D341Med (cell line): ENCODE results near the gene KIF4B.
"Not testable (repeated sequence)": the region's sequence is repeated elsewhere in the genome, so short reads cannot be mapped to it uniquely, and the experiment has no call there.

Source experiments
- DNase-seq: peaks from one replicate; pipeline ENCODE4 v3.0.0; 2012; ENCODE audit warnings: low spot score

KIF4B gene

GRCh38 chr5:155010881-155011280, 2.7 kb upstream of the KIF4B start:
- no peak for DNase-seq

DNA sequence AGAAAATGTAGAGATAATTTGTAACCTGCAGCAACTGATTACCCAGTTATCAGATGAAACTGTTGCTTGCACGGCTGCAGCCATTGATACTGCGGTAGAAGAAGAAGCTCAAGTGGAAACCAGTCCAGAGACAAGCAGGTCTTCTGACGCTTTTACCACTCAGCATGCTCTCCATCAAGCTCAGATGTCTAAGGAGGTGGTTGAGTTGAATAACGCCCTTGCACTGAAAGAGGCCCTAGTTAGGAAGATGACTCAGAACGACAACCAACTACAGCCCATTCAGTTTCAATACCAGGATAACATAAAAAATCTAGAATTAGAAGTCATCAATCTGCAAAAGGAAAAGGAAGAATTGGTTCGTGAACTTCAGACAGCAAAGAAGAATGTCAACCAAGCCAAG, 1.7 kb downstream of the KIF4B start:
- DNase-seq = no peak

DNA sequence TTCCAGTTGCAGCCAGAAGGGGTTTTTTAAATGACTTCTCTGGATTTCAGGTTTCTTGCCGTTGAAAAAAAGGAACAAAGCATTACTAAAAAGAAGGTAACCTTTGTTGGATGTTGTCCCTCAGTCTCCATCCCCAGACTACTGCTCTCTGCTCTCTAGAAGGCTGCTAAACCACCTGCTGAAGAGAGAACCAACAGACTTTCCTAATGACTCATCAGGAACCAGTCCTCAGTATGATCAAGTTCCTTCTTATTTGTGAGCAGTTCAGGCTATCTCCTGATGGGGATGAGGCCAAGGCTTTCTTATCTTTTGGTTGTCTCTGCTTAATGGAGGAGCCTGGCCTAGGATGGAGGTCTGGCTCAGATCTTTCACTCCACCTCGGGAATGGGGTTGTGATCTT, 4.1 kb downstream of the KIF4B start:
- DNase-seq = no peak

DNA sequence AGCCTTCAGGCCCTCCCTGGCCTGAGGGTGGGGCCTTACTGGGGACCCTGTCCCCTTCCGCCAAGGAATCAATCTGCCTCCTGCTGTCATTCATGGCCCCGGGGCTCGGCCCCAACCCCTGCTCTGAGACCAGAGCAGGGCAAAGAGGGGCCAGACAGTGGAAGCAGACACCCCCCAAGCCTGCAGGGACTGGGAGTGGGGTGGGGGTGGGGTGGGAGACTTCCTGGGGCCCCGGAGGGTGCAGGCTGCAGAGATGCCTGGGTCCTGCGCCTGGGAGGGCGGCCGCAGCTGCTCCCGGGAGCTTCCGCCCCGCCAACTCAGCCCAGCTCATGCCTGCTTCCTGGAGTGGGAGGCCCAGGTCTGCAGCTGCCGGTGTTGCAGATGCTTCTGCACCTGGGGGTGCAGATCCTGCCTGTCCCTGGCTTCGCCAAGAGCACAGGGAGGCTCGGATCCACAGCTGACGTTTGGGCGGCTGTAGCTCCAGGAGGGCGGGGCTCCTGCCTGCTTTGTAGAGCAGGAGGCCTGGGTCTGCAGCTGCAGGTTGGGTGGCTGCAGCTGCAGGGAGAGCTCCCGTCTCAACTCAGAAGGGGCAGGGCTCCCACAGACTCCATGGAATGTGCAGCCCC, 6.2 kb downstream of the KIF4B start:
- no peak for DNase-seq

GRCh38 chr5:155021842-155022241, 8.3 kb downstream of the KIF4B start:
- no peak for DNase-seq

DNA sequence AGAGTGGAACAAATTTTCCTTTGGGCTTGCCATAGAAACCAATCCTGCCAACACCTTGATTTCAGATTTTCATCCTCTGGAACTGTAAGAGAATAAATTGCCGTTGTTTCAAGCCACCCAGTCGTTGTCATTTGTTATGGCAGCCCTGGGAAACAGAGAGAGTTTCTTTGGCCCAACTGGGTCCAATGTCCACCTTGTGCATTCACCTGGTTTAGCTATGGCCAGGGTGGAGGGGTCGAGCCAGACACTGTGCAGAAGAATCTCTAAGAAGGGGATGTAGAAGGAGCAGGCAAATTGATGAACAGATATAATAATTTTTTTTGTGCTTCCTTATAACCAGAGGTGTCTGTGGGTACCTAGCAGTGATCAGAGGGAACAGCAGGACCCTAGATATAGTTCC, 9.8 kb downstream of the KIF4B start:
- DNase-seq = no peak

DNA sequence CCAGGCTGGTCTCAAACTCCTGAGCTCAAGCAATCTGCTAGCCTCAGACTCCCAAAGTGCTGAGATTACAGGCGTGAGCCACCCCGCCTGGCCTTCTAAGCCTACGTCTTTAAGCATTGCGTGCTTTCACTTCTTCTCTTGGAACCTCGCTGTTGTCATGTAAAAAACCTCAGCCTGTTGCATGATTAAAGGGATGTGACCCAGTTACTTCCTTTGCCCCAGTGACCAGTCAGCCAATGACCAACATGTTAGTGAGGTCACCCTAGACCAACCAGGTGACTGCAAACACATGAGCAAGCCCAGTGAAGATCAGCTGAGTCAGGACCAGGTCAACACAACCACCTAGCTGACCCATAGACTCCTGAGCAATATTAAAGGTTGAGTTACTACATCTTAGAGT, 10.5 kb downstream of the KIF4B start:
- DNase-seq = no peak

DNA sequence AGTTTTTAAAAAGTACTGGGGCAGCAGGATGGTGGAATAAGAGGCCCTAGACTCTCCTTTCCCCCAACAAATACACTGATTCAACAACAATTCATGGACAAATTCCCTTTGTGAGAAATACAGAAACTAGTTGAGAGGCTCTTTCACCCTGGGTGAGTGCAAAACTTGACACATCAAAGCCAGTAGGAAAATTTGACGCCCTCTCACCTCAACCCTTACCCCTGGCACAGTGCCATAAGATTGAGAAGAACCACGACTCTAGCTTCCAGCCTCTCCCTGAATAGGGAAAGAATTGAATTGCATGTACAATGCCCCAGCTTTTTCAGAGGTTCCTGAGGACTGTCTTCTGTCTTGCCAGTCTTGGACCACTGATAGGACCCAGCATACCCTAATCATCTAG, 12.3 kb downstream of the KIF4B start:
- no peak for DNase-seq

- no peak for DNase-seq
Observed at GRCh38 chr5:155027993-155028629, 14.6 kb downstream of the KIF4B start.

DNA sequence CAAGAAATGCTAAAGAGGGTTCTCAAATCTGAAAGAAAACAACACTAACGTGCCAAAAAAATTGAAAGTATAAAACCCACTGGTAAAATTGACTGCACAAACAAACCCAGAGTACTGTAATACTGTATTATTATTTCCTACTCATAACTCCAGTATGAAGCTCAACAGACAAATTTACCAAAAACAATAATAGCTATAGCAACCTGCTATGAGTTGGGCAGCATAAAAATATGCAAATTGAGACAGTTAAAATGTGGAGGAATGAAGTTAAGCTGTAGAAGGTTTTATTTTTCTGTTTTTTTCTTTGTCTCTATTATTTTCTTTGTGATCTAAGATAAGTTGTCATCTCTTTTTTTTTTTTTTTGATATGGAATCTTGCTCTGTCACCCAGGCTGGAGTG, 15.7 kb downstream of the KIF4B start:
- no peak for DNase-seq

DNA sequence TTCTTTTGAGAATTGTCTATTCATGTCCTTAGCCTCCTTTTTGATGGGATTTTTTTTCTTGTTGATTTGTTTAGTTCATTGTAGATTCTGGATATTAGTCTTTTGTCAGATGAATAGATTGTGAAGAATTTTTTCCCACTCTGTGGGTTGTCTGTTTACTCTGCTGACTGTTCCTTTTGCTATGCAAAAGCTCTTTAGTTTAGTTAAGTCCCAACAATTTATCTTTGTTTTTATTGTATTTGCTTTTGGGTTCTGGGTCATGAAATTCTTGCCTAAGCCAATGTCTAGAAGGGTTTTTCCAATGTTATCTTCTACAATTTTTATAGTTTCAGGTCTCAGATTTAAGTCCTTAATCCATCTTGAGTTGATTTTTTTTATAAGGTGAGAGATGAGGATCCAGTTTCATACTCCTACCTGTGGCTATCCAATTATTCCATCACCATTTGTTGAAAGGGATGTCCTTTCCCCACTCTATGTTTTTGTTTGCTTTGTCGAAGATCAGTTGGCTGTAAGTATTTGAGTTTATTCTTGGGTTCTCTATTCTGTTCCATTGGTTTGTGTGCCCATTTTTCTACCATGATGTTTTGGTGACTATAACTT, 20.7 kb downstream of the KIF4B start:
- not testable (repeated sequence) for DNase-seq

DNA sequence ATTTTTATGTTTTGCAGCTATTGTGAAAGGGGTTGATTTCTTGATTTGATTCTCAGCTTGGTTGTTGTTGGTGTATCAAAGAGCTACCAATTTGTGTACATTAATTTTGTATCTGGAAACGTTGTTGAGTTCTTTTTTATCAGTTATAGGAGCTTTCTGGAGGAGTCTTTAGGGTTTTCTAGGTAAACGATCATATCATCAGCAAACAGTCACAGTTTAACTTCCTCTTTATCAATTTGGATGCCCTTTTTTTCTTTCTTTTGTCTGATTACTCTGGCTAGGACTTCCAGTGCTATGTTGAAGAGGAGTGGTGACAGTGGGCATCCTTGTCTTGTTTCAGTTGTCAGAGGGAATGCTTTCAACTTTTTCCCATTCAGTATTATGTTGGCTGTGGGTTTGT, 21.5 kb downstream of the KIF4B start:
- not testable (repeated sequence) for DNase-seq

DNA sequence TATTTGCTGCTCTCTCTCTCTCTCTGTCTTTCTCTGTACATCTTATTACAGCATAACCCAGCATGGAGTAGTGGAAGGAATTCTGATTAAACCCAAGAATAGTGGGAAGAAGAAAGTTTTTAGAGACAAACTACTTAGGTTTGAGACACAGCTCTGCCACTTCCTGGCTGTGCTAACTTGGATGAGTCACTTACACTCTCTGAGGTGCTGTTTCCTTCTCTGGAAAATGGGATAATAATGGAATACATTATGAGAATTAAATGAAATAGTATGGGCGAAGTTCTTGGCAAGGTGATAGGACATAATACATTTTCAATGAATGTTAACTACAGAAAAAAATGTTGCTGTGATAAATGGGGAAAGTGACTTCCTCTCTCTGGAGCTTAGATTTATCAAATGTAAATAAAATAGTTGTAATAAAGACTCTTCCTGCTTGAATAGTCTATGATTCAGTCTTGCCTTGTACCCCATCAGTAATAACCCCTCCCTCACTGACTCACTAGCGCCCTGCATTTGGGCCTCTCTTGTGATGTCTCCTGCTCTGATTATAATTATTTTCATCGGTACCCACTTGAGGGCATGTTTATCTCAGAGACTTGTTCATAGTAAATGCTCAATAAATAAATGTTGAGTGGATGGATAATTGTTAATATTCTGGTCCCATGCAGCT, 27.6 kb downstream of the KIF4B start:
- no peak for DNase-seq

GRCh38 chr5:155044591-155044990, 31.0 kb downstream of the KIF4B start:
- no peak for DNase-seq

GRCh38 chr5:155046591-155046990, 33.0 kb downstream of the KIF4B start:
- no peak for DNase-seq

DNA sequence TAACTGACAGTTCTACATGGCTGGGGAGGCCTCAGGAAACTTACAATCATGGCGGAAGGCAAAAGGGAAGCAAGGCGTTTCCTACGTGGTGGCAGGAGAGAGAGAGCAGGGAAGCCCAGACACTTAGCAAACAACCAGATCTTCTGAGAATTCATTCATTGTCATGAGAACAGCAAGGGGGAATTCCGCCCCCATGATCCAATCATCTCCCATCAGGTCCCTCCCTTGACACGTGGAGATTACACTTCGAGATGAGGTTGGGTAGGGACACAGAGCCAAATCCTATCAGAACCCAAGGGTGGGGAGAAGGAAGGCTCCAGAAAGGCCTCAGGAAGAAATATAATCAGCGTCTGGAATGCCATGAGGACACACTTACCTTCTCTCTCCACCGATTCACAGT, 34.3 kb downstream of the KIF4B start:
- no peak for DNase-seq

DNA sequence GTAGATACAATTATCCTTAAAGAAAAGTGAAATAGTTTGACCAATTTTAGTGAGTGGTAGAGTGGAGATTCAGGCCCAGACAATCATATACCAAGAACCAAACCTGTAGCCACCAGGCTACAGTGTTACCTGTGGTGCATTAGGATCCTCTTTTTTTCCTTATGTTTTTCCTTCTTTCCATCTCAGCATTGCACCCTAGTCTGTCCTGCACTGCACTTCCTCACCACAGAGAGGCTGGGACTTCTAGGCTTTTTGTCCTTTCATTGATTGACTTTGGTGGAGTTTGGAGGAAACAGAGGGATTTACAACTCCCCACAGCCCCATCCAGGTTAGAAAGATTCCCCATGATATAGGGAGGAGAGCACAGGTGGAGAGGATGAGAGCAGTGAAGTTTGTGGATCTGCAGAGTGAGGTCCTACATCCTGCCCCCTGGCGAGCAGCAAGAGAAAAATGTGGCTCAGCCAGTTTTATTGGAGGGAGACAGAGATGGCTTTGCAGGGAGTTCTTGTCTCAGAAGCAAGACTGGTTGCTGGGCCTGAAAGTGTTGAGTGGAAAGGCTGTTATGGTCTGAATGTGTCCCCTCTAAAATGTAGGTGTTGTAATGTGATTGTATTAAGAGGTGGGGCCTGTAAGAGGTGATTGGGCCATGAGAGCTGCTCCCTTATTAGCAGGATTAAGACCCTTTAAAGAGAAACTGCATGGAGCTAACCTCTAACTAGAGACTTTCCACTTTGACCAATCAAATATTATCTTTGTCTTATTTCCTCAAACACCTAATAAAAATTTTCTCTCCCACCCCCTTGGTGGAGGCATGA, 36.2 kb downstream of the KIF4B start:
- peak; percentile 36 for DNase-seq

GRCh38 chr5:155050384-155051019, 36.9 kb downstream of the KIF4B start:
- DNase-seq = no peak

- DNase-seq = no peak
Observed at GRCh38 chr5:155052532-155052931, 39.0 kb downstream of the KIF4B start.

DNA sequence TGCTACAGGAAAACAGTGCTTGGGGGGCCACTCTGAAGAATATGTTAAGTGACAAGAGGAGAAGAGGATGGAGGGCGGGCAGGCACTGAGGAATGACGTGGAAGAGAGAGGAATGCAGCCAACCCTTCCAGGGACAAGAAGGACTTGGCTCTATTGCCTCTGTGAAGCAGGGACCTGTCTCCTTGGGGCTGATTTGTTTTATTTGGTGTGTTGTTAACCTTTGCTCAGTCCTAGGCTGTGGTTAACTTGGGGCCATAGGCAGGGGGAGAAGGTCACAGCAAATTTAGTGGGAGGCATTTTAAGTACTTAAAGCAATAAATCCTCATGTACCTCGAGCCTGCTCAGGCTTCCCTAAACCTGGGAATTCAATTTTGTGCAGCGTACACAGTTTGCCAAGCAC, 39.9 kb downstream of the KIF4B start:
- DNase-seq = no peak

DNA sequence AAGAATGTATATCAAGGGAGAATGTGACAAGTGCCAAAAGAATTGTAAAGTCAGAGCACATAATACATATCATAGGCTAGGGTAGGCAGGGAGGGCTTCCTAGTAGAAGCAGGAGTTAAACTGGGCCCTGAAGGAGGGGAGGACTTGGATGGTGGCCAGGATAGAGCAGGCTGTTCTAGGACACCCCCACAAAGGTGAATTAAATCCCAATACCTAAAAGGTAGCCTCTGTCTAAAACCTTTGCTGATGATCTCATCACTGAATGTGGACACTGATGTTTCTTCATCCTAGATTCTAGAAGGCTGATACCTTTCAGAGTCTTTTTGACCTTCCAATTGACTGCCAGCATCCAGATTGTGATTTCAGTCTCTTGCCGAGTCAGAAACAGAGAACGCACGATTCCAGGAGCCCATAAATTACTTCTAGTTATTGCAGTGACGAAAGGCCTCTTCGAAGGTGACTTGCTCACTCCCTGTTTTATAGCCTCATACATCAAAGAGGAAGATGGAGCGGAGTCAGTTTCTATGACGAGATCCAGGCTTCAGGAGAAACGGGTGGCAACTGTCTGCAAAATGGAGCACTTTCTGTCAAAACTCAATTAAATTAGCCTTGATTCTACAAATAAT, 43.2 kb downstream of the KIF4B start:
- DNase-seq = no peak
